H1 (cell line): ENCODE data around the gene MYO9B. TPM values are rescaled to one million over a fixed set of nuclear protein-coding genes. Genes with fewer than 3 reads are reported as not detected.

ENCODE experiments used
- CBX5 ChIP-seq: fragments of 300-800, 300-1000 bp; sonication (generic); IDR thresholded peaks from 2 replicates; pipeline ENCODE4 v1.7.1; 2016; ENCODE audit warnings: antibody characterized with exemption, low read length, low read depth
- CTBP2 ChIP-seq: IDR thresholded peaks from 2 replicates; pipeline ENCODE4 v1.7.0; 2011; ENCODE audit warnings: borderline replicate concordance, mild to moderate bottlenecking, moderate library complexity, mixed read lengths, low read length; ENCODE audit not compliant: insufficient read depth, insufficient read length
- CTCF ChIP-seq, 3 experiments: IDR thresholded peaks; 1 replicate in 2 of 3; 2 replicates in 1 of 3; pipeline versions ENCODE4 v1.5.1 to v1.6.1; 2011; ENCODE audit warnings: low read length in 3 of 3, mild to moderate bottlenecking in 3 of 3, inconsistent platforms in 2 of 3, low read depth in 1 of 3, moderate library complexity in 1 of 3; ENCODE audit not compliant: insufficient read depth in 1 of 3; ENCODE audit errors: control extremely low read depth in 1 of 3
- HDAC6 ChIP-seq: IDR thresholded peaks from one replicate; pipeline ENCODE4 v1.7.1; 2012; ENCODE audit warnings: low read depth, mild to moderate bottlenecking, inconsistent platforms, low read length, moderate library complexity
- JUND ChIP-seq: IDR thresholded peaks from 2 replicates; pipeline ENCODE4 v1.6.1; 2011; ENCODE audit warnings: mild to moderate bottlenecking, improper control_type of control experiment, low read length
- KDM1A ChIP-seq: fragments of 200-600, 300-600 bp; sonication (generic); IDR thresholded peaks from 2 replicates; pipeline ENCODE4 v1.7.1; 2016; ENCODE audit warnings: mild to moderate bottlenecking, low read length, borderline replicate concordance
- POU5F1 ChIP-seq: IDR thresholded peaks from 2 replicates; pipeline ENCODE4 v1.6.1; 2011; ENCODE audit warnings: low read depth, mild to moderate bottlenecking, low read length, moderate library complexity
- SIX5 ChIP-seq: IDR thresholded peaks from 2 replicates; pipeline ENCODE4 v1.6.1; 2011; ENCODE audit warnings: mild to moderate bottlenecking, low read depth, low read length
- SP1 ChIP-seq: IDR thresholded peaks from 2 replicates; pipeline ENCODE4 v1.6.1; 2011; ENCODE audit warnings: low read depth, low read length
- polyA plus RNA-seq, 7 experiments: library from polyadenylated mRNA; depleted of rRNA in 3 of 7; stranded (reverse) in 5 of 7; unstranded in 2 of 7; fragments of >200 nt in 5 of 7; fragments of 200-250 nt in 2 of 7; gene quantifications; 1 replicate in 5 of 7; 2 replicates in 1 of 7; 4 replicates in 1 of 7; pipeline versions ENCODE4 v1.2.1 to v1.2.3, GENCODE V29; 2011 to 2013; ENCODE audit warnings: missing spikeins in 2 of 7, mixed read lengths in 2 of 7
- total RNA-seq: library from RNA; stranded (reverse); fragmentation: NEBNext Ultra II Directional; extraction: Animal tissue kit (Norgen Biotek cat#: 25700); gene quantifications from 2 replicates; pipeline ENCODE4 v1.2.1, GENCODE V29; 2021

MYO9B gene
- total and polyA plus RNA-seq, 2 of the 8 experiments (the other 6 are each of a cell fraction or from before 2014, with no cell fraction given) = 27.6 to 77.1 TPM

GRCh38 chr19:17183858-17184321 lies 108.3 kb downstream of the MYO9B start (continued):
- no peak for TF ChIP-seq CTCF (IDR thresholded peaks at IDR 0.05; ENCODE audit: control extremely low read depth in 1 of 3, insufficient read depth in 1 of 3, low read depth in 1 of 3, low read length in 3 of 3)
- TF ChIP-seq KDM1A = no peak
- TF ChIP-seq SIX5 = no peak
- no peak for TF ChIP-seq JUND
- no peak for TF ChIP-seq SP1
- TF ChIP-seq POU5F1 = no peak
- no peak for TF ChIP-seq CBX5
- no peak for TF ChIP-seq HDAC6
- no peak for TF ChIP-seq CTBP2
- TF ChIP-seq, all 59 proteins: peak for 0
